Parathyroid adenoma (tissue), 2 donors: ENCODE data around the gene MRPL17.

ENCODE experiments used
- H2AFZ ChIP-seq: fragments of 300-600 bp; sonication (generic); one replicate; pipeline ENCODE4 v1.7.0; 2017; ENCODE audit warnings: antibody characterized with exemption, mild to moderate bottlenecking
- H3K27ac ChIP-seq: fragments of 300-600 bp; sonication (generic); one replicate; pipeline ENCODE4 v1.7.0; 2017
- H3K27me3 ChIP-seq: fragments of 300-600 bp; sonication (generic); one replicate; pipeline ENCODE4 v1.7.0; 2017; ENCODE audit warnings: low read length; ENCODE audit not compliant: control insufficient read depth, insufficient read depth
- H3K36me3 ChIP-seq: fragments of 300-600 bp; sonication (generic); one replicate; pipeline ENCODE4 v1.7.0; 2017; ENCODE audit warnings: low read length; ENCODE audit not compliant: control insufficient read depth, insufficient read depth
- H3K4me1 ChIP-seq: fragments of 300-600 bp; sonication (generic); one replicate; pipeline ENCODE4 v1.7.0; 2017; ENCODE audit warnings: control low read depth
- H3K4me2 ChIP-seq: fragments of 300-600 bp; sonication (generic); one replicate; pipeline ENCODE4 v1.7.0; 2017; ENCODE audit warnings: low read length
- H3K4me3 ChIP-seq: fragments of 300-600 bp; sonication (generic); one replicate; pipeline ENCODE4 v1.7.0; 2017; ENCODE audit warnings: low read depth, low read length
- H3K79me2 ChIP-seq: fragments of 300-600 bp; sonication (generic); one replicate; pipeline ENCODE4 v1.7.0; 2017; ENCODE audit warnings: control low read depth
- H3K9ac ChIP-seq: fragments of 300-600 bp; sonication (generic); one replicate; pipeline ENCODE4 v1.7.0; 2017; ENCODE audit warnings: mild to moderate bottlenecking
- H3K9me3 ChIP-seq: fragments of 300-600 bp; sonication (generic); one replicate; pipeline ENCODE4 v1.7.0; 2017; ENCODE audit warnings: low read length; ENCODE audit not compliant: control insufficient read depth
- CTCF ChIP-seq: fragments of 300-600 bp; sonication (generic); IDR thresholded peaks from one replicate; pipeline ENCODE4 v1.7.0; 2017; ENCODE audit warnings: antibody characterized with exemption, mild to moderate bottlenecking
- donor health status: primary hyperparathyroidism.

MRPL17 gene

GRCh38 chr11:6640985-6641701 lies 42.0 kb downstream of the MRPL17 start:
- Histone ChIP-seq H3K27me3 (no peaks in the 10 kb centered on the region), H3K9ac (no peak overlapping the region), H3K27ac (no peak overlapping the region), H3K36me3 (no peaks in the 10 kb centered on the region), H3K4me2 (no peak overlapping the region), H3K9me3 (no peaks in the 10 kb centered on the region), H3K79me2 (no peaks in the 10 kb centered on the region), H3K4me1 (no peaks in the 10 kb centered on the region), H3K4me3 (no peak overlapping the region), H2AFZ (no peak overlapping the region)
- no peak for TF ChIP-seq CTCF

GRCh38 chr11:6640036-6640984 lies 42.8 kb downstream of the MRPL17 start:
- H3K27ac ChIP-seq, result no peak overlapping the region
- H2AFZ ChIP-seq, result no peak overlapping the region
- no peaks in the 10 kb centered on the region for H3K4me1 ChIP-seq
- no peak overlapping the region for H3K4me3 ChIP-seq
- H3K27me3 ChIP-seq, result no peaks in the 10 kb centered on the region
- H3K9me3 ChIP-seq, result no peaks in the 10 kb centered on the region
- H3K36me3 ChIP-seq, result no peaks in the 10 kb centered on the region
- no peak for TF ChIP-seq CTCF
- no peaks in the 10 kb centered on the region for H3K79me2 ChIP-seq
- no peak overlapping the region for H3K9ac ChIP-seq
- H3K4me2 ChIP-seq, result no peak overlapping the region

GRCh38 chr11:6638429-6638828 lies 44.7 kb downstream of the MRPL17 start:
- H3K9ac ChIP-seq, result no peak overlapping the region
- no peak overlapping the region for H3K27ac ChIP-seq

GRCh38 chr11:6637871-6638270 lies 45.3 kb downstream of the MRPL17 start:
- no peak overlapping the region for H3K9ac ChIP-seq
- H3K4me3 ChIP-seq, result no peak overlapping the region
- no peaks in the 10 kb centered on the region for H3K27me3 ChIP-seq
- no peak for TF ChIP-seq CTCF
- no peak overlapping the region for H3K4me2 ChIP-seq
- H2AFZ ChIP-seq, result no peak overlapping the region
- no peaks in the 10 kb centered on the region for H3K36me3 ChIP-seq
- no peaks in the 10 kb centered on the region for H3K79me2 ChIP-seq
- H3K4me1 ChIP-seq, result no peaks in the 10 kb centered on the region
- no peaks in the 10 kb centered on the region for H3K9me3 ChIP-seq
- H3K27ac ChIP-seq, result no peak overlapping the region

More at GRCh38 chr11:6638429-6638828, 44.7 kb downstream of the MRPL17 start:
- Histone ChIP-seq H3K9me3 (no peaks in the 10 kb centered on the region), H3K36me3 (no peaks in the 10 kb centered on the region), H3K79me2 (no peaks in the 10 kb centered on the region), H2AFZ (no peak overlapping the region), H3K4me3 (no peak overlapping the region), H3K4me1 (no peaks in the 10 kb centered on the region), H3K4me2 (no peak overlapping the region), H3K27me3 (no peaks in the 10 kb centered on the region)
- TF ChIP-seq CTCF, result no peak
